T-cell (primary cell): Measurements from ENCODE around the gene PFDN4. TPM values are rescaled to one million over a fixed set of nuclear protein-coding genes. Genes with fewer than 3 reads are reported as not detected.

Experiments used
- ATAC-seq, 4 experiments: fragments of 200-7000 bp in 3 of 4; fragments of 150-1000 bp in 1 of 4; cut with Tn5 transposase; replicated peaks in 1 of 4; 1 replicate in 3 of 4; 2 replicates in 1 of 4; pipeline ENCODE4 v1.10.0; 2021; ENCODE audit warnings: moderate library complexity in 3 of 4, mild to moderate bottlenecking in 2 of 4, moderate number of reproducible peaks in 1 of 4
- CTCF ChIA-PET, 2 donors: fragments of 300-600 bp; sonication (Branson Sonifier 250); formaldehyde crosslinking; loops; one replicate each; lab custom pipeline; 2022; ENCODE audit warnings: antibody characterized with exemption in 2 of 2; lab: Charles Lee
- POLR2A ChIA-PET, 2 donors: fragments of 300-600 bp; sonication (Branson Sonifier 250); formaldehyde crosslinking; loops; one replicate each; lab custom pipeline; 2022; ENCODE audit warnings: antibody characterized with exemption in 2 of 2; lab: Charles Lee
- DNase-seq, 35 experiments: peaks; one replicate each; pipeline versions ENCODE4 v3.0.0 to v3.0.0-alpha.2; 2013 to 2023
- H3K27ac ChIP-seq: one replicate; pipeline ENCODE4 v1.5.1; 2013; ENCODE audit warnings: low read length
- H3K27me3 ChIP-seq, 2 experiments: replicated peaks in 1 of 2; 1 replicate in 1 of 2; 2 replicates in 1 of 2; pipeline versions ENCODE4 v1.6.1 to v1.7.0; 2013; ENCODE audit warnings: low read length in 1 of 2, mixed read lengths in 1 of 2; ENCODE audit not compliant: control insufficient read depth in 2 of 2, insufficient read depth in 2 of 2; ENCODE audit errors: extremely low read depth in 1 of 2
- H3K36me3 ChIP-seq, 2 donors: 1 replicate in 1 of 2; 2 replicates in 1 of 2; pipeline versions ENCODE4 v1.6.1 to v1.7.0; 2013; ENCODE audit warnings: low read length in 1 of 2; ENCODE audit not compliant: control insufficient read depth in 2 of 2, insufficient read depth in 1 of 2; ENCODE audit errors: extremely low read depth in 1 of 2
- H3K4me1 ChIP-seq, 2 experiments: 1 replicate in 1 of 2; 2 replicates in 1 of 2; pipeline versions ENCODE4 v1.6.1 to v1.7.0; 2013; ENCODE audit warnings: low read length in 2 of 2, mixed read lengths in 1 of 2; ENCODE audit not compliant: insufficient read depth in 2 of 2, control insufficient read depth in 1 of 2; ENCODE audit errors: extremely low read depth in 1 of 2
- H3K4me3 ChIP-seq, 2 donors: 1 replicate in 1 of 2; 2 replicates in 1 of 2; pipeline versions ENCODE4 v1.5.1 to v1.7.0; 2013; ENCODE audit warnings: mild to moderate bottlenecking in 2 of 2, low read length in 1 of 2, moderate library complexity in 1 of 2; ENCODE audit not compliant: control insufficient read depth in 1 of 2; ENCODE audit errors: extremely low read depth in 1 of 2
- H3K9me3 ChIP-seq: 2 replicates; pipeline ENCODE4 v1.7.0; 2013
- H3K27ac Mint-ChIP-seq, 2 donors: one replicate each; pipeline ENCODE4 v1.8.0; 2020 to 2021; ENCODE audit warnings: mild to moderate bottlenecking in 2 of 2, mixed read lengths in 2 of 2
- H3K27me3 Mint-ChIP-seq, 2 donors: one replicate each; pipeline ENCODE4 v1.8.0; 2021 to 2022; ENCODE audit warnings: mixed read lengths in 2 of 2
- H3K36me3 Mint-ChIP-seq: one replicate; pipeline ENCODE4 v1.8.0; 2021; ENCODE audit warnings: mixed read lengths
- H3K4me1 Mint-ChIP-seq, 3 donors: one replicate each; pipeline ENCODE4 v1.8.0; 2020 to 2022; ENCODE audit warnings: mixed read lengths in 3 of 3, mild to moderate bottlenecking in 1 of 3
- H3K4me3 Mint-ChIP-seq, 3 donors: one replicate each; pipeline ENCODE4 v1.8.0; 2020 to 2022; ENCODE audit warnings: mild to moderate bottlenecking in 3 of 3, mixed read lengths in 3 of 3, moderate library complexity in 3 of 3
- H3K9me3 Mint-ChIP-seq, 3 donors: one replicate each; pipeline ENCODE4 v1.8.0; 2020 to 2022; ENCODE audit warnings: mixed read lengths in 3 of 3
- WGBS: methylation state at CpG from one replicate; pipeline ENCODE4 v1.1.5; 2013; ENCODE audit warnings: missing lambda C conversion rate; ENCODE audit not compliant: insufficient coverage; 5-methylcytosine and 5-hydroxymethylcytosine counted together
- total RNA-seq, 35 experiments: library from RNA in 6 of 35; stranded (reverse) in 6 of 35; fragments of 120-200 nt in 1 of 35; gene quantifications; one replicate each; pipeline versions ENCODE4 v1.2.1 to v1.2.4 and lab custom pipeline; 2013 to 2026

Gene PFDN4
- total RNA-seq, 5 donors from 2014 or later (not counting 1 experiment from before 2014, with no cell fraction given), result 14.9 to 19.2 (median 17.6) TPM

DNA sequence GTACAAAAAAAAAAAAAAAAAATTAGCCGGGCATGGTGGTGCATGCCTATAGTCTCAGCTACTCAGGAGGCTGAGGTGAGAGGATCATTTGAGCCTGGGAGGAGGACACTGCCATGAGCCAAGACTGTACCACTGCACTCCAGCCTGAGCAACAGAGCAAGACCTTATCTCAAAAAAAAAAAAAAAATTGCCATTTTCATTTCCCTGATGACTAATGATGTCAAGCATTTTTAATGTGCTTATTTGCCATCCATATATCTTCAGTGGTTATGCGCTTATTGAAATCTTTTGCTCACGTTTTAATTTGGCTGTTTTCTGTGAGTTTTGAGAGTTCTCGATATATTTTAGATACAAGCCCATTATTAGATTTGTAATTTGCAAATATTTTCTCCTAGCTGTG is 46.7 kb downstream of the PFDN4 start:
- Histone ChIP-seq H3K27ac (no peak overlapping the region), H3K27me3 (peaks cover 2 to 4% of the 10 kb centered on the region in 2 experiments), H3K4me1 (no peaks in the 10 kb centered on the region), H3K4me3 (no peak overlapping the region), H3K9me3 (no peaks in the 10 kb centered on the region), H3K36me3 (no peaks in the 10 kb centered on the region)
- Mint-ChIP-seq H3K4me3 (no peak overlapping the region), H3K27me3 (peaks cover 1 to 5% of the 10 kb centered on the region in 2 donors), H3K9me3 (peaks cover 0 to 4% (median 0%) of the 10 kb centered on the region in 3 donors), H3K4me1 (no peaks in the 10 kb centered on the region), H3K27ac (no peak overlapping the region), H3K36me3 (no peaks in the 10 kb centered on the region)
- ChIA-PET CTCF (no interaction called here), POLR2A (no interaction called here)
- no CpG with 5 or more reads among the region's 4 CpGs for WGBS
- ATAC-seq (no peak), DNase-seq (no peak)

DNA sequence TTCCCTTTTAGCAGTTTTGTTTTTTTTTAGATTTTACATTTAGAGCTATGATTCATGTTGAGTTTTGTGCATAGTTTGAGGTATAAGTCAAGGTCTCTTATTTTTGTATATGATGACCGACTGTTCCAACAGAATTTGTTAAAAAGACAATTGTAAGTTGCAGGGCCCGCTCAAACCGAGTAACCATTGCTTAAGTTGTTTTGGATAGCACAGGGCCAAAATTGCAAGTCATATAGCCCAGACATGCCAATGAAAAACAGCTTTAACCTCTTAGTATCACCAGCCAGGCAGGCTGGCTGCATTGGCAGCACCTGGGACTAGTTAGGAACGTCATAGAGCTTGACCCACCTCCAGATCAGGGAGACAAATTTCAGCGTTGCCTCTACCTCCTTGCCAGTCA is 47.3 kb downstream of the PFDN4 start:
- H3K9me3 Mint-ChIP-seq, result peaks cover 0 to 4% (median 0%) of the 10 kb centered on the region in 3 donors
- H3K4me3 ChIP-seq, result no peak overlapping the region
- H3K27ac ChIP-seq, result no peak overlapping the region
- no peaks in the 10 kb centered on the region for H3K36me3 ChIP-seq
- H3K27me3 ChIP-seq, result peaks cover 2 to 4% of the 10 kb centered on the region in 2 experiments
- ChIA-PET POLR2A (no interaction called here), CTCF (no interaction called here)
- H3K27ac Mint-ChIP-seq, result no peak overlapping the region
- no peaks in the 10 kb centered on the region for H3K4me1 Mint-ChIP-seq
- H3K27me3 Mint-ChIP-seq, result peaks cover 1 to 5% of the 10 kb centered on the region in 2 donors
- no peak overlapping the region for H3K4me3 Mint-ChIP-seq
- H3K9me3 ChIP-seq, result no peaks in the 10 kb centered on the region
- DNase-seq, result no peak
- no peaks in the 10 kb centered on the region for H3K4me1 ChIP-seq
- no peak for ATAC-seq
- WGBS, result 67% methylated on average over 5 of the region's 5 CpGs
- H3K36me3 Mint-ChIP-seq, result no peaks in the 10 kb centered on the region

- H3K9me3 ChIP-seq, result no peaks in the 10 kb centered on the region
- H3K4me1 Mint-ChIP-seq, result no peaks in the 10 kb centered on the region
- ChIA-PET POLR2A (interaction anchor here in 1 of 2 donors (0.5 kb wide), 1 partner anchor 143 kb away, joined by 8 read pairs; no protein-coding TSS in a partner anchor), CTCF (interaction anchor here in 1 of 2 donors (0.5 kb wide), 1 partner anchor 83 kb away, joined by 3 read pairs; no protein-coding TSS in a partner anchor)
- H3K27me3 ChIP-seq, result peaks cover 2 to 4% of the 10 kb centered on the region in 2 experiments
- H3K9me3 Mint-ChIP-seq, result no peaks in the 10 kb centered on the region
- no peaks in the 10 kb centered on the region for H3K36me3 ChIP-seq
- peaks cover 1 to 5% of the 10 kb centered on the region in 2 donors for H3K27me3 Mint-ChIP-seq
- no peak for ATAC-seq
- H3K36me3 Mint-ChIP-seq, result no peaks in the 10 kb centered on the region
- WGBS, result 89% methylated on average over 3 of the region's 3 CpGs
- no peak overlapping the region for H3K27ac Mint-ChIP-seq
- H3K4me3 Mint-ChIP-seq, result no peak overlapping the region
- H3K4me3 ChIP-seq, result no peak overlapping the region
- H3K27ac ChIP-seq, result no peak overlapping the region
- H3K4me1 ChIP-seq, result no peaks in the 10 kb centered on the region
- DNase-seq, result no peak
These were observed 48.3 kb downstream of the PFDN4 start for GRCh38 chr20:54256202-54256601.

DNA sequence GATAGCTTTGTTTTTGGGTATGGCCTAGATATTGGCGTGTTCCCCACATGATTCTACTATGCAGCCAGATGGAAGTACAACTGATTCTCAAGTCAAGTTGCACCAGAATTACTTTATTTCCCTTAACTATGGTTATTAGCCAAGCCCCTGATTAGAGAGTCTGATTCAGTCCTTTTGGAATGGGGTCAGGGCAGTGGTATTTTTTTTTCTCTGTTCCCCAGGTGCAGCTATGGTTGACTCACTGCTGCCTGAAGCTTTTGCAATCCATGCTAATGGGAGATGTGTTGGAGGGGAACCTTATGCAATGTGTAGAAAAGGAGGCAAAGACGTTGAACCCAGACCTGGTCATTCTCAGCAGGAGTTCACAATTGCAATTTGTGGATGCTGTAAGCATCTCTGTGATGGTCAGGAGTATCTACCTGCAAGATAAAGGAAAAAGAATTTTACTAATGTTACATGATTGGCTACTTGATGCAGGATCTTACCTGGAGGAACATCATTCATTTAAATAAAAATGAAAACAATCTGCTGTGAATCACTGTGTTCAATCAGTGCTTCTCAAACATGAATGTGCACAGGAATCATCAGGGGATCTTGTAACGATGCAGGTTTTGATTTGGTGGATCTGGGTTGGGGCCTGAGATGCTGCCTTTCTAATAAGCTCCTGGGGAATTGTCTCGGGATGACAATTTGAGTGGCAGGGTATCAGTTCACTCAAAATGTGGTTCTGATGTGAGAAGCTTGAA is 49.4 kb downstream of the PFDN4 start:
- 72% methylated on average over 2 of the region's 4 CpGs for WGBS
- no peak overlapping the region for H3K27ac Mint-ChIP-seq
- no peaks in the 10 kb centered on the region for H3K9me3 ChIP-seq
- ChIA-PET POLR2A (interaction anchor here in 1 of 2 donors (0.5 kb wide), 1 partner anchor 142 kb away, joined by 8 read pairs; no protein-coding TSS in a partner anchor), CTCF (interaction anchor here in 1 of 2 donors (0.5 kb wide), 1 partner anchor 82 kb away, joined by 3 read pairs; no protein-coding TSS in a partner anchor)
- H3K27me3 Mint-ChIP-seq, result peaks cover 1 to 10% of the 10 kb centered on the region in 2 donors
- H3K4me1 ChIP-seq, result no peaks in the 10 kb centered on the region
- ATAC-seq (no peak), DNase-seq (no peak)
- H3K27ac ChIP-seq, result no peak overlapping the region
- no peaks in the 10 kb centered on the region for H3K36me3 Mint-ChIP-seq
- H3K36me3 ChIP-seq, result no peaks in the 10 kb centered on the region
- no peaks in the 10 kb centered on the region for H3K9me3 Mint-ChIP-seq
- H3K4me3 Mint-ChIP-seq, result no peak overlapping the region
- H3K27me3 ChIP-seq, result peaks cover 2 to 4% of the 10 kb centered on the region in 2 experiments
- no peak overlapping the region for H3K4me3 ChIP-seq
- H3K4me1 Mint-ChIP-seq, result no peaks in the 10 kb centered on the region

- H3K36me3 Mint-ChIP-seq, result no peaks in the 10 kb centered on the region
- H3K4me3 Mint-ChIP-seq, result no peak overlapping the region
- H3K9me3 Mint-ChIP-seq, result no peaks in the 10 kb centered on the region
- Histone ChIP-seq H3K27ac (no peak overlapping the region), H3K36me3 (no peaks in the 10 kb centered on the region), H3K4me3 (no peak overlapping the region), H3K27me3 (peaks cover 0 to 2% of the 10 kb centered on the region in 2 experiments), H3K9me3 (no peaks in the 10 kb centered on the region), H3K4me1 (no peaks in the 10 kb centered on the region)
- no peaks in the 10 kb centered on the region for H3K4me1 Mint-ChIP-seq
- ChIA-PET CTCF (interaction anchor here in 1 of 2 donors (0.6 kb wide), 1 partner anchor 1704 kb away, joined by 4 read pairs; no protein-coding TSS in a partner anchor), POLR2A (no interaction called here)
- no peak overlapping the region for H3K27ac Mint-ChIP-seq
- H3K27me3 Mint-ChIP-seq, result peaks cover 6 to 10% of the 10 kb centered on the region in 2 donors
- no peak for DNase-seq
- no peak for ATAC-seq
These were observed 52.2 kb downstream of the PFDN4 start for GRCh38 chr20:54260116-54260515.

- Mint-ChIP-seq H3K4me3 (no peak overlapping the region), H3K9me3 (no peaks in the 10 kb centered on the region), H3K4me1 (no peaks in the 10 kb centered on the region), H3K36me3 (no peaks in the 10 kb centered on the region), H3K27ac (no peak overlapping the region), H3K27me3 (peaks cover 5 to 10% of the 10 kb centered on the region in 2 donors)
- ChIA-PET POLR2A (no interaction called here), CTCF (no interaction called here)
- no peak overlapping the region for H3K4me3 ChIP-seq
- 80% methylated on average over 1 of the region's 4 CpGs for WGBS
- no peak overlapping the region for H3K27ac ChIP-seq
- H3K36me3 ChIP-seq, result no peaks in the 10 kb centered on the region
- DNase-seq, result no peak
- H3K27me3 ChIP-seq, result peaks cover 0 to 2% of the 10 kb centered on the region in 2 experiments
- ATAC-seq, result no peak
- no peaks in the 10 kb centered on the region for H3K9me3 ChIP-seq
- H3K4me1 ChIP-seq, result no peaks in the 10 kb centered on the region
These were observed 54.8 kb downstream of the PFDN4 start for GRCh38 chr20:54262671-54263070.
